ENCODE data around the gene PPP3R1.

PPP3R1 gene

DNA sequence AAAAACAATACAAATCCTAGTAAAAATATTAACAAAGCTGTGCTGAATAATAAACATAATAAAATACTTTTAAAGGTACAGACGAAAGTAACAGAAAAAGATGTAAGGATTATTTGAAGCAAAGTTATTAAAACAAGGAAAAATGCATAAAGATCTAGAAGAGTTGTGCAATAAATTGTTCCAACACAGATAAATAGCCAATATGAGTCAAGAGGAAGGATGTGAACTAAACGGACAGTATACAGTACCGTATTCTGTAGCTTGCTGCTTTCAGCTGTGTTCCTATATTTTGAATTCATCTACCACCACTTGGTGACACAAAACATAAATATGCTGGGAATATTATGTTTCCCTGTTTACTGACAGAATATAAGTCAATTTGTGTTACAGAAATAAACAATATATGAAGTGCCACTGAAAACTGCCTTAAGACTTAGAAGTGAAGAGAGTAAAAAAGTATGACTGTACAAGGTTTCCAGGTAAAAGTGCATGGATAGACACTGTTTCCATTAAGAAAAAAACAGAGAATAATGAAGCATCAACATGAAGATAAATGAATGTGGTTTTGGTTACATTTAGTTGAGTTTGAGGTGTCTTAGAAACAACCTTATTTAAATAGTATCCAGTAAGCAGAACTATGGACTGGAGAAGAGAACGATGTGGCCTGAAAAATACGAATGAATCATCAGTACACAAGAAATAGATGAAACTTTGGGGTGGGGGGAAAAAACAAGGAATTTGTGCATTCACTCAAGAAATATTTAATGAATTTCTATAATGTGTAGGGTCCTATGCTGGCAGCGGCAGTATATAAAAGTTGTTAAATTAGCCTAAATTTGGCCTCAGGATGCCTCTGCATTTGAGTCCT lies 13.1 kb downstream of the PPP3R1 start:
- no peak for DNase-seq (ENCODE audit: low read depth, low spot score)
- no peak overlapping the region for H3K4me3 ChIP-seq (ENCODE audit: low read length)

DNA sequence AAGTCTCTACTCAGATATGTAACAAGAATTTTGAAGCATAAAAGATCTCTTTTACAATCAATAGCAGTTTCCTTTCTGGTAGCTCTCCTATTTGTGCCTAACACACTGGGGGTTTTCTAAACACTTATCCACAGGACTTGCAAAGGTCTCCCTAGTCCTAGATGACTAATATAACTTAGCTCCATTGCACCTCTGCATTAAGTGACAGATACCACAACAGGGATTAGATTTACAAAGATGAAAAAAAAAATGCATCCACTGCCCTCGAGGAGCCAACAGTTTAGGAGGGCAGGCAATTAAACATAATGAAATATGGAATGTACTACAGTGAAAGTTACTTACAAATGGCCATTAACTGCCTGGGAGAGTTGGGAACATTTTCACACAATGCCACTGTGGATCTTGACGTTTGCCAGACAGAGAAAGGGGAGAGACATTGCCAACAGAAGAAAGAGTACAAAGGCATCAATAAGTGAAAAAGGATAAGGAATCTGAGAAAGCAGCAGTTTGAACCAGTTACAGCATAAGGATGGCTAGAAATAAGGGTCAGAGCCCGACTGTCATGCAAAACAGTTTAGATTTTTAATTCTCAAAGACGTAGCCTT lies 14.3 kb downstream of the PPP3R1 start:
- no peak for DNase-seq (ENCODE audit: low read depth, low spot score)
- no peak overlapping the region for H3K4me3 ChIP-seq (ENCODE audit: low read length)

GRCh38 chr2:68237404-68237803 lies 14.9 kb downstream of the PPP3R1 start:
- no peak overlapping the region for H3K4me3 ChIP-seq (ENCODE audit: low read length)
- no peak for DNase-seq (ENCODE audit: low read depth, low spot score)

GRCh38 chr2:68236876-68237275 lies 15.5 kb downstream of the PPP3R1 start:
- no peak for DNase-seq (ENCODE audit: low read depth, low spot score)
- no peak overlapping the region for H3K4me3 ChIP-seq (ENCODE audit: low read length)

GRCh38 chr2:68236103-68236734 lies 16.1 kb downstream of the PPP3R1 start:
- DNase-seq (ENCODE audit: low read depth, low spot score): no peak
- no peak overlapping the region for H3K4me3 ChIP-seq (ENCODE audit: low read length)

GRCh38 chr2:68235090-68235489 lies 17.2 kb downstream of the PPP3R1 start:
- no peak for DNase-seq (ENCODE audit: low read depth, low spot score)
- no peak overlapping the region for H3K4me3 ChIP-seq (ENCODE audit: low read length)

DNA sequence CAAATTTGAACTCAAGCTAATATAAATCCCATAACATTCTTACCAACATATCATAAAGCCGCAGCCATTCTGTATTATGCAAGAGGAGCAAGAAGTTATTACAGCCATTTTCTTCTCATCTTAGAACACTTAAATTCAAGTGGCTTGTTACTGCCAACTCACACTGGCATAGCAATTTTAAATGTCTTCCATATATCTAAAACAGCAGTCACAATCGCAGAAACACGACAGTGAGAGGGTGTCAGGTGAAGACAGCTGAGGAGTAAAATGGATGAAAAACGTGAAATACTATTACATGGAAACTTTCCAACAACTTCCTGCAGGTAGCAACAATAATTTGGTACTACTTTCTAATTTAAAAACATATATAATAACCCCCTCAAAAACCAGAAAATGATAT lies 17.9 kb downstream of the PPP3R1 start:
- DNase-seq (ENCODE audit: low read depth, low spot score): no peak

DNA sequence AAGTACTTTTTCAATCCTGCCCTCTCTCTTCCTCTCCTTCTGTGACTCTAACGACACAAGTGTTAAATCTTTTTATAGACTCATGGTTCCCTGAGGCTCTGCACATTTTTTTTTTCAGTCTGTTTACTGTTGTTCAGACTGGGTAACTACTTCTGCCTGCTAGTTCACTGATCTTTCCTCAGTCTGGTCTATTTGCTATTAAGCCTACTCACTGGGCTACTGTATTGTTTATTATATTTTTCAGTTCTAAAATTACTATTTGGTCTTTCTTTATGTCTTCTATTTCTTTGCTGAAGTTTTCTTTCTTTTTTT lies 21.3 kb downstream of the PPP3R1 start:
- DNase-seq (ENCODE audit: low read depth, low spot score): no peak
- H3K4me3 ChIP-seq (ENCODE audit: low read length): no peak overlapping the region

More for the DNA sequence above, 17.9 kb downstream of the PPP3R1 start:
- no peak overlapping the region for H3K4me3 ChIP-seq (ENCODE audit: low read length)

GRCh38 chr2:68230241-68231060 lies 21.9 kb downstream of the PPP3R1 start:
- H3K4me3 ChIP-seq (ENCODE audit: low read length): no peak overlapping the region
- no peak for DNase-seq (ENCODE audit: low read depth, low spot score)

- DNase-seq (ENCODE audit: low read depth, low spot score): no peak
- H3K4me3 ChIP-seq (ENCODE audit: low read length): no peak overlapping the region
Observed at GRCh38 chr2:68226794-68227193, 25.5 kb downstream of the PPP3R1 start.

- no peak for DNase-seq (ENCODE audit: low read depth, low spot score)
- H3K4me3 ChIP-seq (ENCODE audit: low read length): no peak overlapping the region
Observed at GRCh38 chr2:68225119-68225632, 27.2 kb downstream of the PPP3R1 start.

DNA sequence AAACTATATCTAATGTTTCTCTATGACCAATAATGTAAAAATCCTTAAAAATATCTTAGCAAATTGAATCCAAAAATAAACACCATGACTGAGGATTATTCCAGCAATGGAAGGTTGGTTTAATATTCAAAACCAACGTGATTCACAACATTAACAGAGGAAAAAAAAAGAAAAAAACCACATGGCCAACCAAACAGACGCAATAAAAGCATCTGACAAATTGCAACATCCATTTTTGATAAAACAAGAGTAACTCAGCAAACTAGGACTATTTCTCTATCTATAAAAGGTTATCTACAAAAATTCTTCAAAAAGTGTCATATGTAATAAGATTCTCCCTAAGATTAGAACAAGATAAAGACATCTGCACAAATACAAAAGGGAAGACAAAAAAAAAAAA lies 28.9 kb downstream of the PPP3R1 start:
- no peak for DNase-seq (ENCODE audit: low read depth, low spot score)
- H3K4me3 ChIP-seq (ENCODE audit: low read length): no peak overlapping the region

GRCh38 chr2:68222287-68222686 lies 30.0 kb downstream of the PPP3R1 start:
- no peak for DNase-seq (ENCODE audit: low read depth, low spot score)
- H3K4me3 ChIP-seq (ENCODE audit: low read length): no peak overlapping the region

GRCh38 chr2:68218343-68218901 lies 33.9 kb downstream of the PPP3R1 start:
- DNase-seq (ENCODE audit: low read depth, low spot score): no peak
- no peak overlapping the region for H3K4me3 ChIP-seq (ENCODE audit: low read length)

DNA sequence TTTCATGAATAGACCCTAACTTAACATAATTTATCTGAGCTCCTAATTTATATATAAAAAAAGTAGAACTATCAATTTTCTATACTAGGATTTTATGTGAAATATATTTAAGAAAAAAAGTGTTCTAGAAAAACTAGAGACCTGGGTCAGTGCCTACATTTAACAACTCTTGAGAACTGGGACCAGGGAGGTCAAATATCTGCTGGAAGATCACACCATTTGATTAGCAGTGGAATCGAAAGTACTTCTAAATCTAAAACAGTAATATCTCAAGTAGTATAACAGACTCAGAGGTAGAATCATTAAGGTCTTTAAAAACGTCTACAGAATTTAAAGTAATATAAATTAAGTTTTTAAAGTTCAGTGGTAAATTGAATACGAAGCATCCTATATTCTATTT lies 34.6 kb downstream of the PPP3R1 start:
- DNase-seq (ENCODE audit: low read depth, low spot score): no peak
- H3K4me3 ChIP-seq (ENCODE audit: low read length): no peak overlapping the region

DNA sequence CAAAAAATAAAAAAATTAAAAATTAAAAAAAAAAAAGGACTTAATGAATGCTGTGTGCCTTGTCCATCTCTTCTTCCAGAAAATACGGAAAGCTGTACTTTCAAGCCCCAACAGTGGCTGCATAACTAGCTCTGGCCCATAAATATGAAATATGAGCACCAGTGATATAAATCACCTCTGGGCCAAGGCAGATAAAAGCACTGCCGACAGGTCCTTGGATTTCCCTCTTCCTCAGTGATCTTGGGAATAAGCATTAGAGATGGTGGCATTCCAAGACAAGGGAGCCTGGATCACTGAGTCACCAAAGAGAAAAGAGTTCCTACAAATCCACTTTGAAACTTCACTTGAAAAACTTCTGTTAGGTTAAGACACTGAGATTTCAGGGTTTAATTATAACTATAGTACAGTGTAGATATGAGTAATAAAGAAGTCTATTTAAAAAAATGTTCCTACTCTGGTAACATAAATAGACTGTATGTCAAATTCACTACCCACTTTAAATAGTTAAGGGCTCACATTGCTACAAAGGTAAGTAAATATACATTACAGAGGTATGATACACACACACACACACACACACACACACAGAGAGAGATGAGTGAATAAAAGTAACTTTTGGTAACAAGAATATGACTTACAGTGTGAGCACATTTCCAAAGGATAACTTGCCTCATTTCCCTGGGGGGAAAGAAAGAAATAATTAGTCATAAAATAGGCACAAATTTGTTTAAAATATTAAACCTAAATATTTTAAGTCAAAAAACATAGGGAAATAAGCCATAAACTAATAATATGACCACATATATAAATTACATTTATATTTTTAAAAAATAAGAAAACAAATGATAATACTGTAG lies 35.6 kb downstream of the PPP3R1 start:
- no peak overlapping the region for H3K4me3 ChIP-seq (ENCODE audit: low read length)
- DNase-seq (ENCODE audit: low read depth, low spot score): no peak

DNA sequence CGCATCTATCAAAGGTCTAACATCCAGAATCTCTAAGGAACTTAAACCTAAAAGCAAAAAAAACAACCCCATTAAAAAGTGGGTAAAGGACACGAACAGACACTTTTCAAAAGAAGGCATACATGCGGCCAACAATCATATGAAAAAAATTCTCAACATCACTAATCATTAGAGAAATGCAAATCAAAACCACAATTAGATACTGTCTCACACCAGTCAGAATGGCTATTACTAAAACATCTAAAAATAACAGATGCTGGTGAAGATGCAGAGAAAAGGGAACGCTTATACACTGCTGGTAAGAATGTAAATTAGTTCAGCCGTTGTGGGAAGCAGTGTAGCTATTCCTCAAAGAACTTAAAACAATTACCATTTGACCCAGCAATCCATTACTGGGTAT lies 38.0 kb downstream of the PPP3R1 start:
- no peak for DNase-seq (ENCODE audit: low read depth, low spot score)
- no peak overlapping the region for H3K4me3 ChIP-seq (ENCODE audit: low read length)

GRCh38 chr2:68206793-68207192 lies 45.5 kb downstream of the PPP3R1 start:
- DNase-seq (ENCODE audit: low read depth, low spot score): no peak
- no peak overlapping the region for H3K4me3 ChIP-seq (ENCODE audit: low read length)

Data from Jurkat, Clone E6-1 (cell line).